ENCODE results near the gene PKNOX2.

PKNOX2 gene

GRCh38 chr11:125343718-125344131, 179.2 kb downstream of the PKNOX2 start:
- no peak for DNase-seq

- DNase-seq: no peak
Measured at GRCh38 chr11:125344846-125345420, 180.4 kb downstream of the PKNOX2 start.

GRCh38 chr11:125345421-125346178, 181.0 kb downstream of the PKNOX2 start:
- no peak for DNase-seq

GRCh38 chr11:125346179-125346530, 181.6 kb downstream of the PKNOX2 start:
- DNase-seq: no peak

GRCh38 chr11:125346565-125347260, 182.2 kb downstream of the PKNOX2 start:
- DNase-seq: no peak

GRCh38 chr11:125347261-125347585, 182.7 kb downstream of the PKNOX2 start:
- DNase-seq: no peak

- no peak for DNase-seq
Measured at GRCh38 chr11:125348141-125348651, 183.6 kb downstream of the PKNOX2 start.

GRCh38 chr11:125348674-125349309, 184.2 kb downstream of the PKNOX2 start:
- DNase-seq: no peak

- no peak for DNase-seq
Measured at GRCh38 chr11:125350206-125351032, 185.9 kb downstream of the PKNOX2 start.

GRCh38 chr11:125351033-125351867, 186.7 kb downstream of the PKNOX2 start:
- no peak for DNase-seq

- no peak for DNase-seq
Measured at GRCh38 chr11:125351868-125352250, 187.3 kb downstream of the PKNOX2 start.

- no peak for DNase-seq
Measured at GRCh38 chr11:125356797-125357196, 192.2 kb downstream of the PKNOX2 start.

GRCh38 chr11:125357551-125357950, 193.0 kb downstream of the PKNOX2 start:
- DNase-seq: no peak

- no peak for DNase-seq
Measured at GRCh38 chr11:125358254-125358840, 193.8 kb downstream of the PKNOX2 start.

GRCh38 chr11:125359130-125359529, 194.6 kb downstream of the PKNOX2 start:
- DNase-seq: no peak

GRCh38 chr11:125360066-125360465, 195.5 kb downstream of the PKNOX2 start:
- DNase-seq: no peak

- DNase-seq: no peak
Measured at GRCh38 chr11:125364121-125364826, 199.7 kb downstream of the PKNOX2 start.

GRCh38 chr11:125365196-125365931, 200.8 kb downstream of the PKNOX2 start:
- DNase-seq: no peak

GRCh38 chr11:125367710-125368109, 203.2 kb downstream of the PKNOX2 start:
- no peak for DNase-seq

- DNase-seq: no peak
Measured at GRCh38 chr11:125368757-125369156, 204.2 kb downstream of the PKNOX2 start.
